Astrocyte (in vitro differentiated cells and primary cell): ENCODE results near the gene GNL3. TPM values are rescaled to one million over a fixed set of nuclear protein-coding genes. Genes with fewer than 3 reads are reported as not detected.

Experiments used
- DNase-seq: peaks from one replicate; pipeline ENCODE4 v3.0.0-alpha.2; 2010; ENCODE audit warnings: low read depth
- FAIRE-seq: peaks from 2 replicates; lab custom pipeline; 2011; peaks lifted over from hg19 to GRCh38; lab: Jason Lieb, UNC
- H2AFZ ChIP-seq: 2 replicates; pipeline ENCODE4 v1.6.0; 2012; ENCODE audit warnings: low read depth, low read length, inconsistent platforms
- H3K27ac ChIP-seq: 2 replicates; pipeline ENCODE4 v1.5.1; 2011; ENCODE audit warnings: low read depth, low read length, inconsistent platforms
- H3K27me3 ChIP-seq: 2 replicates; pipeline ENCODE4 v1.6.0; 2011; ENCODE audit warnings: low read length, inconsistent platforms; ENCODE audit not compliant: insufficient read depth
- H3K36me3 ChIP-seq: 2 replicates; pipeline ENCODE4 v1.5.1; 2011; ENCODE audit warnings: low read length, inconsistent platforms; ENCODE audit not compliant: insufficient read depth
- H3K4me1 ChIP-seq: 2 replicates; pipeline ENCODE4 v1.5.1; 2011; ENCODE audit warnings: low read length, inconsistent platforms; ENCODE audit not compliant: insufficient read depth
- H3K4me2 ChIP-seq: 2 replicates; pipeline ENCODE4 v1.6.0; 2012; ENCODE audit warnings: low read length, inconsistent platforms
- H3K4me3 ChIP-seq: 2 replicates; pipeline ENCODE4 v1.5.1; 2011; ENCODE audit warnings: low read depth, mild to moderate bottlenecking, low read length, inconsistent platforms; ENCODE audit not compliant: insufficient read depth
- H3K79me2 ChIP-seq: 2 replicates; pipeline ENCODE4 v1.6.0; 2012; ENCODE audit warnings: mild to moderate bottlenecking, low read length, inconsistent platforms; ENCODE audit not compliant: insufficient read depth
- H3K9ac ChIP-seq: 2 replicates; pipeline ENCODE4 v1.6.0; 2012; ENCODE audit warnings: mild to moderate bottlenecking, low read length, inconsistent platforms
- H3K9me3 ChIP-seq: 2 replicates; pipeline ENCODE4 v1.5.1; 2012; ENCODE audit warnings: low read depth, mild to moderate bottlenecking, low read length, inconsistent platforms; ENCODE audit not compliant: insufficient read depth
- H4K20me1 ChIP-seq: 2 replicates; pipeline ENCODE4 v1.6.0; 2012; ENCODE audit warnings: low read length, inconsistent platforms; ENCODE audit not compliant: insufficient read depth
- H3K27ac Mint-ChIP-seq: one replicate; pipeline ENCODE4 v1.8.0; 2021; ENCODE audit warnings: mild to moderate bottlenecking, mixed read lengths; ENCODE audit not compliant: unreplicated experiment
- H3K27me3 Mint-ChIP-seq: one replicate; pipeline ENCODE4 v1.8.0; 2021; ENCODE audit warnings: low read depth, mixed read lengths; ENCODE audit not compliant: unreplicated experiment
- H3K36me3 Mint-ChIP-seq: one replicate; pipeline ENCODE4 v1.8.0; 2021; ENCODE audit warnings: low read depth, mixed read lengths; ENCODE audit not compliant: unreplicated experiment
- H3K4me1 Mint-ChIP-seq: one replicate; pipeline ENCODE4 v1.8.0; 2021; ENCODE audit warnings: low read depth, mixed read lengths; ENCODE audit not compliant: unreplicated experiment
- H3K4me3 Mint-ChIP-seq: one replicate; pipeline ENCODE4 v1.8.0; 2021; ENCODE audit warnings: mild to moderate bottlenecking, moderate library complexity, mixed read lengths; ENCODE audit not compliant: unreplicated experiment
- H3K9me3 Mint-ChIP-seq: one replicate; pipeline ENCODE4 v1.8.0; 2021; ENCODE audit warnings: mild to moderate bottlenecking, mixed read lengths; ENCODE audit not compliant: unreplicated experiment
- CTCF ChIP-seq: IDR thresholded peaks from 2 replicates; pipeline ENCODE4 v1.5.1; 2011; ENCODE audit warnings: low read depth, mild to moderate bottlenecking, inconsistent platforms, low read length, moderate library complexity; ENCODE audit not compliant: insufficient read depth
- EZH2 ChIP-seq: IDR thresholded peaks from 2 replicates; pipeline ENCODE4 v1.6.1; 2012; ENCODE audit warnings: mild to moderate bottlenecking, low read length, inconsistent platforms; ENCODE audit not compliant: insufficient read depth
- total RNA-seq: library from RNA; stranded (reverse); gene quantifications from 2 replicates; pipeline ENCODE4 v1.2.1, GENCODE V29; 2021

GNL3 gene
- total RNA-seq, 1 donor from 2014 or later = 93.7 TPM

- Mint-ChIP-seq H3K4me3 (no peak overlapping the region), H3K9me3 (peaks cover under 1% of the 10 kb centered on the region), H3K27me3 (no peaks in the 10 kb centered on the region), H3K36me3 (peaks cover 12% of the 10 kb centered on the region), H3K27ac (no peak overlapping the region), H3K4me1 (no peaks in the 10 kb centered on the region)
- Histone ChIP-seq H3K9me3 (no peaks in the 10 kb centered on the region), H2AFZ (no peak overlapping the region), H3K36me3 (peaks cover 2% of the 10 kb centered on the region), H3K4me3 (no peak overlapping the region), H3K4me2 (no peak overlapping the region), H3K79me2 (no peaks in the 10 kb centered on the region), H3K27me3 (no peaks in the 10 kb centered on the region), H3K27ac (no peak overlapping the region), H4K20me1 (no peaks in the 10 kb centered on the region), H3K4me1 (no peaks in the 10 kb centered on the region), H3K9ac (no peak overlapping the region)
- FAIRE-seq (no peak), DNase-seq (no peak)
- TF ChIP-seq CTCF (no peak), EZH2 (no peak)
Measured at GRCh38 chr3:52714335-52715302, 28.8 kb downstream of the GNL3 start.

- Histone ChIP-seq H3K4me3 (no peak overlapping the region), H3K9ac (no peak overlapping the region), H3K4me1 (no peaks in the 10 kb centered on the region), H2AFZ (no peak overlapping the region), H4K20me1 (no peaks in the 10 kb centered on the region), H3K27ac (no peak overlapping the region), H3K27me3 (no peaks in the 10 kb centered on the region), H3K79me2 (no peaks in the 10 kb centered on the region), H3K9me3 (no peaks in the 10 kb centered on the region), H3K36me3 (no peaks in the 10 kb centered on the region), H3K4me2 (no peak overlapping the region)
- Mint-ChIP-seq H3K36me3 (peaks cover 19% of the 10 kb centered on the region), H3K4me3 (no peak overlapping the region), H3K9me3 (peaks cover 3% of the 10 kb centered on the region), H3K27me3 (no peaks in the 10 kb centered on the region), H3K4me1 (no peaks in the 10 kb centered on the region), H3K27ac (no peak overlapping the region)
- no peak for FAIRE-seq
- TF ChIP-seq EZH2 (no peak), CTCF (no peak)
- no peak for DNase-seq
Measured at GRCh38 chr3:52715714-52716305, 30.0 kb downstream of the GNL3 start.
